Measurements from ENCODE around the gene MARK4.

The MARK4 gene

GRCh38 chr19:45271098-45271734 lies 20.1 kb downstream of the MARK4 start:
- DNase-seq (ENCODE audit: low read depth in 3 of 3, low spot score in 1 of 3) = no peak

- no peak for DNase-seq (ENCODE audit: low read depth in 3 of 3, low spot score in 1 of 3)
Measured at GRCh38 chr19:45271735-45272108, 20.7 kb downstream of the MARK4 start.

GRCh38 chr19:45273521-45273855 lies 22.4 kb downstream of the MARK4 start:
- no peak for DNase-seq (ENCODE audit: low read depth in 3 of 3, low spot score in 1 of 3)

GRCh38 chr19:45275370-45275971 lies 24.4 kb downstream of the MARK4 start:
- DNase-seq (ENCODE audit: low read depth in 3 of 3, low spot score in 1 of 3) = no peak

- DNase-seq (ENCODE audit: low read depth in 3 of 3, low spot score in 1 of 3) = no peak
Measured at GRCh38 chr19:45276284-45276687, 25.2 kb downstream of the MARK4 start.

- DNase-seq (ENCODE audit: low read depth in 3 of 3, low spot score in 1 of 3) = no peak
Measured at GRCh38 chr19:45278087-45278486, 27.0 kb downstream of the MARK4 start.

GRCh38 chr19:45279587-45280192 lies 28.6 kb downstream of the MARK4 start:
- DNase-seq (ENCODE audit: low read depth in 3 of 3, low spot score in 1 of 3) = no peak

GRCh38 chr19:45280471-45280961 lies 29.4 kb downstream of the MARK4 start:
- DNase-seq (ENCODE audit: low read depth in 3 of 3, low spot score in 1 of 3) = no peak

GRCh38 chr19:45283443-45284033 lies 32.5 kb downstream of the MARK4 start:
- no peak for DNase-seq (ENCODE audit: low read depth in 3 of 3, low spot score in 1 of 3)

- no peak for DNase-seq (ENCODE audit: low read depth in 3 of 3, low spot score in 1 of 3)
Measured at GRCh38 chr19:45290381-45290931, 39.4 kb downstream of the MARK4 start.

GRCh38 chr19:45291834-45292233 lies 40.8 kb downstream of the MARK4 start:
- DNase-seq (ENCODE audit: low read depth in 3 of 3, low spot score in 1 of 3) = no peak

- DNase-seq (ENCODE audit: low read depth in 3 of 3, low spot score in 1 of 3) = no peak
Measured at GRCh38 chr19:45293682-45294081, 42.6 kb downstream of the MARK4 start.

- no peak for DNase-seq (ENCODE audit: low read depth in 3 of 3, low spot score in 1 of 3)
Measured at GRCh38 chr19:45294291-45295029, 43.4 kb downstream of the MARK4 start.

- no peak for DNase-seq (ENCODE audit: low read depth in 3 of 3, low spot score in 1 of 3)
Measured at GRCh38 chr19:45295873-45296272, 44.8 kb downstream of the MARK4 start.

- no peak for DNase-seq (ENCODE audit: low read depth in 3 of 3, low spot score in 1 of 3)
Measured at GRCh38 chr19:45296355-45296754, 45.3 kb downstream of the MARK4 start.

GRCh38 chr19:45297674-45298073 lies 46.6 kb downstream of the MARK4 start:
- DNase-seq (ENCODE audit: low read depth in 3 of 3, low spot score in 1 of 3) = no peak

GRCh38 chr19:45298264-45298663 lies 47.2 kb downstream of the MARK4 start:
- DNase-seq (ENCODE audit: low read depth in 3 of 3, low spot score in 1 of 3) = no peak

- DNase-seq (ENCODE audit: low read depth in 3 of 3, low spot score in 1 of 3) = no peak
Measured at GRCh38 chr19:45299719-45300118, 48.6 kb downstream of the MARK4 start.

- no peak for DNase-seq (ENCODE audit: low read depth in 3 of 3, low spot score in 1 of 3)
Measured at GRCh38 chr19:45302416-45302815, 51.3 kb downstream of the MARK4 start.

- no peak for DNase-seq (ENCODE audit: low read depth in 3 of 3, low spot score in 1 of 3)
Measured at GRCh38 chr19:45303269-45304060, 52.4 kb downstream of the MARK4 start.
